CD14-positive monocyte (primary cell): ENCODE results near the gene CREBBP. TPM values are rescaled to one million over a fixed set of nuclear protein-coding genes. Genes with fewer than 3 reads are reported as not detected.

Experiments
- DNase-seq, 3 donors: peaks; one replicate each; pipeline ENCODE4 v3.0.0-alpha.2; 2011 to 2022
- H2AFZ ChIP-seq: 2 replicates; pipeline ENCODE4 v1.6.0; 2012; ENCODE audit warnings: mild to moderate bottlenecking, low read depth, low read length, inconsistent platforms; ENCODE audit not compliant: insufficient read depth, poor library complexity, severe bottlenecking
- H3K27ac ChIP-seq, 2 donors: 1 replicate in 1 of 2; 2 replicates in 1 of 2; pipeline ENCODE4 v1.5.1; 2012 to 2013; ENCODE audit warnings: low read length in 2 of 2, control low read depth in 1 of 2, inconsistent platforms in 1 of 2, low read depth in 1 of 2, mild to moderate bottlenecking in 1 of 2
- H3K27me3 ChIP-seq, 2 donors: one replicate each; pipeline versions ENCODE4 v1.6.0 to v1.6.1; 2011 to 2013; ENCODE audit warnings: low read length in 2 of 2; ENCODE audit not compliant: control insufficient read depth in 2 of 2, insufficient read depth in 2 of 2
- H3K36me3 ChIP-seq, 2 donors: replicated peaks in 1 of 2; 1 replicate in 1 of 2; 2 replicates in 1 of 2; pipeline versions ENCODE4 v1.5.1 to v1.6.1; 2012 to 2013; ENCODE audit warnings: low read length in 2 of 2, control low read depth in 1 of 2, inconsistent platforms in 1 of 2, mild to moderate bottlenecking in 1 of 2; ENCODE audit not compliant: insufficient read depth in 2 of 2, control insufficient read depth in 1 of 2
- H3K4me1 ChIP-seq, 2 donors: 1 replicate in 1 of 2; 2 replicates in 1 of 2; pipeline versions ENCODE4 v1.5.1 to v1.6.1; 2012 to 2013; ENCODE audit warnings: low read length in 2 of 2, control low read depth in 1 of 2, inconsistent platforms in 1 of 2, mild to moderate bottlenecking in 1 of 2, moderate library complexity in 1 of 2; ENCODE audit not compliant: insufficient read depth in 2 of 2, control insufficient read depth in 1 of 2
- H3K4me2 ChIP-seq: replicated peaks from 2 replicates; pipeline ENCODE3; 2012; ENCODE audit warnings: low read length, moderate library complexity, mild to moderate bottlenecking; ENCODE audit not compliant: poor library complexity, severe bottlenecking; ENCODE audit errors: extremely low read depth
- H3K4me3 ChIP-seq, 3 experiments: fragments of 200-600 bp in 1 of 3; sonication (generic) in 1 of 3; replicated peaks in 1 of 3; 1 replicate in 2 of 3; 2 replicates in 1 of 3; pipeline ENCODE4 v1.5.1; 2011 to 2013; ENCODE audit warnings: low read length in 3 of 3, mild to moderate bottlenecking in 3 of 3, control low read depth in 2 of 3, low read depth in 2 of 3, inconsistent platforms in 1 of 3, moderate library complexity in 1 of 3
- H3K79me2 ChIP-seq: 2 replicates; pipeline ENCODE4 v1.6.0; 2012; ENCODE audit warnings: mild to moderate bottlenecking, control low read depth, inconsistent platforms, low read length, moderate library complexity; ENCODE audit not compliant: insufficient read depth
- H3K9ac ChIP-seq: 2 replicates; pipeline ENCODE4 v1.6.0; 2017; ENCODE audit warnings: low read length, mild to moderate bottlenecking; ENCODE audit not compliant: insufficient read depth, poor library complexity, severe bottlenecking
- H3K9me3 ChIP-seq, 2 donors: replicated peaks in 1 of 2; 1 replicate in 1 of 2; 2 replicates in 1 of 2; pipeline versions ENCODE4 v1.5.1 to v1.6.1; 2012 to 2013; ENCODE audit warnings: low read length in 2 of 2, control low read depth in 1 of 2; ENCODE audit not compliant: control insufficient read depth in 1 of 2, insufficient read depth in 1 of 2
- H4K20me1 ChIP-seq: 2 replicates; pipeline ENCODE4 v1.6.0; 2012; ENCODE audit warnings: mild to moderate bottlenecking, low read length, control low read depth, moderate library complexity; ENCODE audit not compliant: insufficient read depth
- H3K27ac Mint-ChIP-seq, 7 donors: one replicate each; pipeline ENCODE4 v1.8.0; 2020; ENCODE audit warnings: mild to moderate bottlenecking in 7 of 7, mixed read lengths in 7 of 7, moderate library complexity in 6 of 7, inconsistent platforms in 2 of 7
- H3K27me3 Mint-ChIP-seq, 3 donors: one replicate each; pipeline ENCODE4 v1.8.0; 2021 to 2022; ENCODE audit warnings: low read depth in 3 of 3, mild to moderate bottlenecking in 3 of 3, mixed read lengths in 3 of 3, moderate library complexity in 3 of 3, inconsistent platforms in 1 of 3
- H3K36me3 Mint-ChIP-seq, 2 donors: one replicate each; pipeline ENCODE4 v1.8.0; 2020; ENCODE audit warnings: mixed read lengths in 2 of 2, inconsistent platforms in 1 of 2, mild to moderate bottlenecking in 1 of 2
- H3K4me1 Mint-ChIP-seq: one replicate; pipeline ENCODE4 v1.8.0; 2020; ENCODE audit warnings: mild to moderate bottlenecking, mixed read lengths
- H3K4me3 Mint-ChIP-seq, 2 donors: one replicate each; pipeline ENCODE4 v1.8.0; 2020; ENCODE audit warnings: mild to moderate bottlenecking in 2 of 2, mixed read lengths in 2 of 2, moderate library complexity in 1 of 2
- H3K9me3 Mint-ChIP-seq, 7 donors: one replicate each; pipeline ENCODE4 v1.8.0; 2020 to 2022; ENCODE audit warnings: mixed read lengths in 7 of 7, mild to moderate bottlenecking in 6 of 7, moderate library complexity in 6 of 7, inconsistent platforms in 2 of 7
- WGBS: methylation state at CpG from one replicate; pipeline ENCODE4 v1.1.5; 2013; ENCODE audit warnings: missing lambda C conversion rate; ENCODE audit not compliant: insufficient coverage; 5-methylcytosine and 5-hydroxymethylcytosine counted together
- intact Hi-C, 2 donors: fragments of 100-400 bp; cut with micrococcal nuclease; formaldehyde crosslinking; loops; one replicate each; pipeline versions ENCODE4 v1.15.0 to v1.15.1; 2023
- polyA plus RNA-seq, 3 donors: library from polyadenylated mRNA; depleted of rRNA in 1 of 3; unstranded in 2 of 3; stranded (reverse) in 1 of 3; fragments of 300-500 nt in 2 of 3; fragments of >200 nt in 1 of 3; fragmentation: Illumina TruSeq in 2 of 3; gene quantifications; 1 replicate in 2 of 3; 2 replicates in 1 of 3; pipeline ENCODE4 v1.2.3, GENCODE V29; 2012 to 2021
- TF ChIP-seq, protein P1 (sequence below): fragments of 200-600 bp; IDR thresholded peaks from one replicate; pipeline ENCODE4 v1.8.0; 2022; ENCODE audit warnings: antibody characterized with exemption, mild to moderate bottlenecking

Gene CREBBP
- polyA plus RNA-seq, 3 donors = 2.1 to 26.9 (median 6.2) TPM

DNA sequence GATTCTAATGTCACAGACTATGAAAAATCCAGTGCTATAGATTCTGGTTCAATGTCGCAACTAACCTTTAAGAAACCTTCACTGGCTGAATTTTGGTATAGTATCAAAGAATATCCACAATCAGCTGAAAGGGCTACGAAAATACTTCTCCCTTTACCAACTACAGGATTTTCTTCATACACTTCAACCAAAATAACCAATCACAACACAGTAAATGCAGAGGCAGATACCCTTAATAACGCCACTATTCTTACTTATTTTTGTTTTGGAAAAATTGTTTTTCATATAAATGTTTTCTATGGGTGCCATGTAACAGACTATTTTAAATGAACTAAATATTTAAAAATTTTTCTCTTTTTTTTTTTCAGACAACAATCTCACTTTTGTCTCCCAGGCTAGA lies 114.3 kb downstream of the CREBBP start:
- Mint-ChIP-seq H3K4me1 (peaks cover 17% of the 10 kb centered on the region), H3K9me3 (peaks cover 0 to 1% (median 0%) of the 10 kb centered on the region in 7 donors), H3K4me3 (no peak overlapping the region), H3K27ac (peak overlapping the region in 1 of 7 donors; percentile 18), H3K27me3 (peaks cover 0 to 2% (median 0%) of the 10 kb centered on the region in 3 donors), H3K36me3 (peaks cover 81 to 97% of the 10 kb centered on the region in 2 donors)
- no peaks in the 10 kb centered on the region for H3K27me3 ChIP-seq
- intact Hi-C loops = no loop called here
- WGBS = 100% methylated on average over 1 of the region's 3 CpGs
- H3K79me2 ChIP-seq = peaks cover 24% of the 10 kb centered on the region
- peaks cover 86 to 98% of the 10 kb centered on the region in 2 donors for H3K36me3 ChIP-seq
- no peaks in the 10 kb centered on the region for H3K9me3 ChIP-seq
- peaks cover 100% of the 10 kb centered on the region for H4K20me1 ChIP-seq
- TF ChIP-seq, protein P1, sequence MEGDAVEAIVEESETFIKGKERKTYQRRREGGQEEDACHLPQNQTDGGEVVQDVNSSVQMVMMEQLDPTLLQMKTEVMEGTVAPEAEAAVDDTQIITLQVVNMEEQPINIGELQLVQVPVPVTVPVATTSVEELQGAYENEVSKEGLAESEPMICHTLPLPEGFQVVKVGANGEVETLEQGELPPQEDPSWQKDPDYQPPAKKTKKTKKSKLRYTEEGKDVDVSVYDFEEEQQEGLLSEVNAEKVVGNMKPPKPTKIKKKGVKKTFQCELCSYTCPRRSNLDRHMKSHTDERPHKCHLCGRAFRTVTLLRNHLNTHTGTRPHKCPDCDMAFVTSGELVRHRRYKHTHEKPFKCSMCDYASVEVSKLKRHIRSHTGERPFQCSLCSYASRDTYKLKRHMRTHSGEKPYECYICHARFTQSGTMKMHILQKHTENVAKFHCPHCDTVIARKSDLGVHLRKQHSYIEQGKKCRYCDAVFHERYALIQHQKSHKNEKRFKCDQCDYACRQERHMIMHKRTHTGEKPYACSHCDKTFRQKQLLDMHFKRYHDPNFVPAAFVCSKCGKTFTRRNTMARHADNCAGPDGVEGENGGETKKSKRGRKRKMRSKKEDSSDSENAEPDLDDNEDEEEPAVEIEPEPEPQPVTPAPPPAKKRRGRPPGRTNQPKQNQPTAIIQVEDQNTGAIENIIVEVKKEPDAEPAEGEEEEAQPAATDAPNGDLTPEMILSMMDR = no peak
- peak overlapping the region in 1 of 2 donors; percentile 20 for H3K27ac ChIP-seq
- no peak overlapping the region for H3K9ac ChIP-seq
- no peak overlapping the region for H3K4me2 ChIP-seq
- H2AFZ ChIP-seq = no peak overlapping the region
- peaks cover 0 to 9% of the 10 kb centered on the region in 2 donors for H3K4me1 ChIP-seq
- DNase-seq = no peak
- no peak overlapping the region for H3K4me3 ChIP-seq

GRCh38 chr16:3764409-3764808 lies 116.1 kb downstream of the CREBBP start:
- TF ChIP-seq, protein P1 = no peak
- Histone ChIP-seq H3K36me3 (peaks cover 79 to 98% of the 10 kb centered on the region in 2 donors), H3K4me2 (no peak overlapping the region), H4K20me1 (peaks cover 100% of the 10 kb centered on the region), H3K4me3 (no peak overlapping the region), H3K27ac (no peak overlapping the region), H3K27me3 (no peaks in the 10 kb centered on the region), H3K4me1 (peaks cover 0 to 9% of the 10 kb centered on the region in 2 donors), H3K9ac (no peak overlapping the region), H2AFZ (no peak overlapping the region), H3K79me2 (peaks cover 24% of the 10 kb centered on the region), H3K9me3 (no peaks in the 10 kb centered on the region)
- intact Hi-C loops = no loop called here
- WGBS = no CpG with 5 or more reads among the region's 3 CpGs
- H3K27ac Mint-ChIP-seq = peak overlapping the region in 1 of 7 donors; percentile 15
- H3K4me1 Mint-ChIP-seq = peaks cover 17% of the 10 kb centered on the region
- peaks cover 0 to 2% (median 0%) of the 10 kb centered on the region in 3 donors for H3K27me3 Mint-ChIP-seq
- H3K9me3 Mint-ChIP-seq = peaks cover 0 to 1% (median 0%) of the 10 kb centered on the region in 7 donors
- no peak overlapping the region for H3K4me3 Mint-ChIP-seq
- DNase-seq = no peak
- peaks cover 83 to 96% of the 10 kb centered on the region in 2 donors for H3K36me3 Mint-ChIP-seq
